Vagina (tissue), 2 donors: ENCODE data around the gene RASA3. TPM values are rescaled to one million over a fixed set of nuclear protein-coding genes. Genes with fewer than 3 reads are reported as not detected.
A peak's percentile ranks its signal among the peaks of the same experiment; 100 is the strongest.

Experiments used
- DNase-seq, 2 donors: peaks; one replicate each; pipeline ENCODE4 v3.0.0-alpha.2; 2017; ENCODE audit errors: extremely low spot score in 2 of 2
- H3K27ac ChIP-seq: fragments of 200-600 bp; sonication (generic); one replicate; pipeline ENCODE4 v1.5.1; 2019
- H3K27me3 ChIP-seq: fragments of 200-600 bp; sonication (generic); one replicate; pipeline ENCODE4 v1.5.1; 2019
- H3K36me3 ChIP-seq, 2 donors: fragments of 200-600 bp; sonication (generic); one replicate each; pipeline ENCODE4 v1.5.1; 2017 to 2019
- H3K4me1 ChIP-seq: fragments of 200-600 bp; sonication (generic); one replicate; pipeline ENCODE4 v1.5.1; 2019
- H3K4me3 ChIP-seq, 2 donors: fragments of 200-600 bp; sonication (generic); 1 replicate in 1 of 2; 2 replicates in 1 of 2; pipeline ENCODE4 v1.5.1; 2016 to 2019
- H3K9me3 ChIP-seq: fragments of 200-600 bp; sonication (generic); one replicate; pipeline ENCODE4 v1.5.1; 2019
- POLR2A ChIP-seq, 2 donors: fragments of 450-650 bp; IDR thresholded peaks; one replicate each; pipeline ENCODE4 v1.6.1; 2017; ENCODE audit warnings: antibody characterized with exemption in 2 of 2, mild to moderate bottlenecking in 2 of 2, moderate library complexity in 2 of 2
- POLR2AphosphoS5 ChIP-seq, 2 donors: sonication (generic); formaldehyde crosslinking; IDR thresholded peaks; one replicate each; pipeline ENCODE4 v1.9.0; 2017; ENCODE audit warnings: antibody characterized with exemption in 2 of 2, mild to moderate bottlenecking in 2 of 2, low read depth in 1 of 2; ENCODE audit not compliant: insufficient read depth in 1 of 2
- intact Hi-C: fragments of 100-400 bp; cut with DNase I; formaldehyde crosslinking; loops from one replicate; pipeline ENCODE4 v1.15.1; 2023
- total RNA-seq: library from RNA; depleted of rRNA; stranded (reverse); fragments of >200 nt; gene quantifications from one replicate; pipeline ENCODE4 v1.2.3, GENCODE V29; 2016
- TF ChIP-seq, protein P1 (sequence below), 3 experiments: fragments of 450-650 bp in 2 of 3; fragments of 200-600 bp in 1 of 3; sonication (generic) in 1 of 3; IDR thresholded peaks; one replicate each; pipeline ENCODE4 v1.5.1; 2017 to 2019; ENCODE audit warnings: antibody characterized with exemption in 3 of 3, mild to moderate bottlenecking in 2 of 3, moderate library complexity in 2 of 3

RASA3 gene
- total RNA-seq, 1 donor from 2014 or later = 19.6 TPM

- Histone ChIP-seq H3K27ac (peak overlapping the region; percentile 86), H3K27me3 (no peaks in the 10 kb centered on the region), H3K9me3 (no peaks in the 10 kb centered on the region), H3K4me1 (peaks cover 69% of the 10 kb centered on the region), H3K36me3 (no peaks in the 10 kb centered on the region), H3K4me3 (peak overlapping the region in 1 of 2 donors; percentile 7)
- TF ChIP-seq, protein P1, sequence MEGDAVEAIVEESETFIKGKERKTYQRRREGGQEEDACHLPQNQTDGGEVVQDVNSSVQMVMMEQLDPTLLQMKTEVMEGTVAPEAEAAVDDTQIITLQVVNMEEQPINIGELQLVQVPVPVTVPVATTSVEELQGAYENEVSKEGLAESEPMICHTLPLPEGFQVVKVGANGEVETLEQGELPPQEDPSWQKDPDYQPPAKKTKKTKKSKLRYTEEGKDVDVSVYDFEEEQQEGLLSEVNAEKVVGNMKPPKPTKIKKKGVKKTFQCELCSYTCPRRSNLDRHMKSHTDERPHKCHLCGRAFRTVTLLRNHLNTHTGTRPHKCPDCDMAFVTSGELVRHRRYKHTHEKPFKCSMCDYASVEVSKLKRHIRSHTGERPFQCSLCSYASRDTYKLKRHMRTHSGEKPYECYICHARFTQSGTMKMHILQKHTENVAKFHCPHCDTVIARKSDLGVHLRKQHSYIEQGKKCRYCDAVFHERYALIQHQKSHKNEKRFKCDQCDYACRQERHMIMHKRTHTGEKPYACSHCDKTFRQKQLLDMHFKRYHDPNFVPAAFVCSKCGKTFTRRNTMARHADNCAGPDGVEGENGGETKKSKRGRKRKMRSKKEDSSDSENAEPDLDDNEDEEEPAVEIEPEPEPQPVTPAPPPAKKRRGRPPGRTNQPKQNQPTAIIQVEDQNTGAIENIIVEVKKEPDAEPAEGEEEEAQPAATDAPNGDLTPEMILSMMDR (IDR thresholded peaks at IDR 0.05) = no peak
- TF ChIP-seq POLR2AphosphoS5 (IDR thresholded peaks at IDR 0.05; ENCODE audit: insufficient read depth in 1 of 2, low read depth in 1 of 2) = no peak
- no peak for TF ChIP-seq POLR2A (IDR thresholded peaks at IDR 0.05)
- intact Hi-C loops = no loop called here
- no peak for DNase-seq
These were observed 97.2 kb downstream of the RASA3 start for GRCh38 chr13:114035186-114035582.

DNA sequence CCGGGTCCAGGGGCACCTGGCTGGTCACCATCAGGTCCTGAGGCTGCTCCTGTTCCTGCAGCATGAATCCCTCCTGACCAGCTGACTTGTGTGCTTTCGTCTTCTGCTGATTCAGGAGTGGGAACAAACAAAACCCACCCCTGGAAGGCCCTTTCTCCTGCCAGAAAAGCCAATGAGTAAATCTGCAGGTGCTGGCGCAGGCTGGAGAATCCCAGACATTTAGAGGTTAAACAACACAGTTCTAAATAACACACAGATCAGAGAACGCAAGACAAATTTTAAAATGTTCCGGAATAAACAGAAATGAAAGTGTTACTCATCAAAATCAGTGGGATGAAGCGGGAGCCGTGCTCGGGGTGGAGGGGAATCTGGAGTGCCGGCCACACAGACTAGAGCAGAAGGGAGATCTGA lies 97.9 kb downstream of the RASA3 start:
- no peak for DNase-seq
- intact Hi-C loops = no loop called here
- TF ChIP-seq POLR2A (IDR thresholded peaks at IDR 0.05) (no peak), POLR2AphosphoS5 (IDR thresholded peaks at IDR 0.05; ENCODE audit: insufficient read depth in 1 of 2, low read depth in 1 of 2) (no peak)
- TF ChIP-seq, protein P1 (IDR thresholded peaks at IDR 0.05) = no peak
- H3K36me3 ChIP-seq = no peaks in the 10 kb centered on the region
- peak overlapping the region; percentile 86 for H3K27ac ChIP-seq
- no peaks in the 10 kb centered on the region for H3K9me3 ChIP-seq
- H3K4me1 ChIP-seq = peaks cover 69% of the 10 kb centered on the region
- H3K27me3 ChIP-seq = no peaks in the 10 kb centered on the region
- peak overlapping the region in 1 of 2 donors; percentile 9 for H3K4me3 ChIP-seq

DNA sequence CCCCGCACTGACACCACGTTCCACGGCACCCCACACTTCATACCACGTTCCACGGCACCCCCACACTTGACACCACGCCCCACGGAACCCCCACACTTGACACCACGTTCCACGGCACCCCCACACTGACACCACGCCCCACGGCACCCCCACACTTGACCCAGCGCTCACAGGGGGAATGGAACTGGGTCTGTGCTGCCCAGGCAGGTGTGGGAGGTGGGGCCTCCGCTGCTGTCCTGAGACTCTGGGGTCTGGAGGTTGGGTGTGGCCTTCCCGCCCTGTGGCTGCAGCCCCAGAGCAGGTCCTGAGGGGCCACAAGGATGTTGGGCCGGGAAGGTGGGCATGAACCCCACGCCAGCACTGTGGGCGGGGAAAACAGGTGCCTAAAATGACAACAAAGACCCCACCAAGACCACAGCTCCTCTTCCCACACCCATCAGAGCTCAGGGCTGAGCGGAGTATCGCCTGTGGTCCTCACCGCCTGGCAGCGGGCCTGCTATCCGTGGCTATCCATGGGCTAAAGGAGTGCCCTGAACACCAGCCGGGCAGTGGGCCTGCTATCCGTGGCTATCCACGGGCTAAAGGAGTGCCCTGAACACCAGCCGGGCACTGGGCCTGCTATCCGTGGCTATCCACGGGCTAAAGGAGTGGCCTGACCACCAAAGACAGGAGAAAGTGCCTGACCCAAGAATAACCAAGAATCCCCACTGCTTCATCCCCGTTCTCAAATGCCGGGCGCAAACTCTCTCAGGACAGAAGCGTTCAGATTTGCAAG lies 98.7 kb downstream of the RASA3 start:
- H3K4me3 ChIP-seq = peak overlapping the region in 1 of 2 donors; percentile 9
- peak overlapping the region; percentile 86 for H3K27ac ChIP-seq
- H3K4me1 ChIP-seq = peaks cover 64% of the 10 kb centered on the region
- no peaks in the 10 kb centered on the region for H3K27me3 ChIP-seq
- DNase-seq = no peak
- TF ChIP-seq POLR2A (IDR thresholded peaks at IDR 0.05) (no peak), POLR2AphosphoS5 (IDR thresholded peaks at IDR 0.05; ENCODE audit: insufficient read depth in 1 of 2, low read depth in 1 of 2) (no peak)
- TF ChIP-seq, protein P1 (IDR thresholded peaks at IDR 0.05) = no peak
- intact Hi-C loops = no loop called here
- no peaks in the 10 kb centered on the region for H3K9me3 ChIP-seq
- no peaks in the 10 kb centered on the region for H3K36me3 ChIP-seq

GRCh38 chr13:114032126-114032799 lies 100.2 kb downstream of the RASA3 start:
- H3K4me1 ChIP-seq = peaks cover 59% of the 10 kb centered on the region
- H3K4me3 ChIP-seq = no peak overlapping the region
- H3K27ac ChIP-seq = peak overlapping the region; percentile 62
- H3K9me3 ChIP-seq = no peaks in the 10 kb centered on the region
- TF ChIP-seq, protein P1 (IDR thresholded peaks at IDR 0.05) = no peak
- TF ChIP-seq POLR2A (IDR thresholded peaks at IDR 0.05) (no peak), POLR2AphosphoS5 (IDR thresholded peaks at IDR 0.05; ENCODE audit: insufficient read depth in 1 of 2, low read depth in 1 of 2) (no peak)
- H3K36me3 ChIP-seq = no peaks in the 10 kb centered on the region
- no peak for DNase-seq
- no peaks in the 10 kb centered on the region for H3K27me3 ChIP-seq
- intact Hi-C loops = no loop called here

DNA sequence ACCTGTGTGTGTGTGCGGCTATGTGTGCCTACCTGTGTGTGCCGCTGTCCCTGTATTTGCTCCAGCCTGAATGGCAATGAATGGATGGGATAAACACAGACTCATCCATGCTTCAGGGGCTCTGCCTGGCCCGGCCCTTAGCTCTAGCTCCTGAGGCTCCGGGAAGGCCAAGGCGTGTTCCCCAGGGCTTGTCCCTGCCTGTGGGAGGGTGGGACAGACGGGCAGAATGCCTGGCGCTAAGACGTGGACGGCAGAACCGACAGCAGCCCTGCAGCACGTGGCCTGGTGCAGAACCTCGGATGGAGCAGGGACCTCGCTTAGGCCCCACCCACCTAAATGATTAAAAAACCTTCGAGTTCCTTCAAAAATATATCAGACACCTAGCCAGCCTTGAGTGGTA lies 100.8 kb downstream of the RASA3 start:
- Histone ChIP-seq H3K4me1 (peaks cover 59% of the 10 kb centered on the region), H3K36me3 (no peaks in the 10 kb centered on the region), H3K4me3 (no peak overlapping the region), H3K27ac (peak overlapping the region; percentile 62), H3K9me3 (no peaks in the 10 kb centered on the region), H3K27me3 (no peaks in the 10 kb centered on the region)
- DNase-seq = no peak
- intact Hi-C loops = no loop called here
- TF ChIP-seq POLR2A (IDR thresholded peaks at IDR 0.05) (no peak), POLR2AphosphoS5 (IDR thresholded peaks at IDR 0.05; ENCODE audit: insufficient read depth in 1 of 2, low read depth in 1 of 2) (no peak)
- TF ChIP-seq, protein P1 (IDR thresholded peaks at IDR 0.05) = no peak
